GM12873 (cell line): ENCODE measurements around the gene CDKN2B.

Experiments used
- TF ChIP-seq, protein P1 (sequence below): IDR thresholded peaks from 2 replicates; pipeline ENCODE4 v1.5.1; 2012; ENCODE audit warnings: low read depth, mild to moderate bottlenecking, moderate library complexity, low read length, control low read depth; ENCODE audit not compliant: insufficient read depth; ENCODE audit errors: missing control alignments

The CDKN2B gene

DNA sequence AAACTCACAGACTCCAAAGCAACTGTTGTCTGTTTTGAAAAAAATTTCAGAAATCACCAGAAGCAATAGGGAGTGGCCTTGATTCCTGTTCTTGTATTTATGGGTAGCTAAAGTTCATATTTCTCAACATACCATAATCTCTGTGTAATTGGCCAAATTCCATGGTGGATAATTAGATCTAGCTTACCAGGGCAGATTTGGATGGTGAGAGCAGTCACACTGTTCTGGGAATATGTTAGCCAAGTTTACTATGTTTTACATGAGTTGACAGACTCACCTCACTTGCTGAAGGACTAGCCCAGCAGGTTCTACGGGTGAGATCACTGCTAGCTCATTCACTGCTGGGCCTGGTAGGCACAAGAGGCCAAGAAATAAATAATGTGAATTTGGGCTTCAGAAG, 32.7 kb upstream of the CDKN2B start:
- TF ChIP-seq, protein P1, sequence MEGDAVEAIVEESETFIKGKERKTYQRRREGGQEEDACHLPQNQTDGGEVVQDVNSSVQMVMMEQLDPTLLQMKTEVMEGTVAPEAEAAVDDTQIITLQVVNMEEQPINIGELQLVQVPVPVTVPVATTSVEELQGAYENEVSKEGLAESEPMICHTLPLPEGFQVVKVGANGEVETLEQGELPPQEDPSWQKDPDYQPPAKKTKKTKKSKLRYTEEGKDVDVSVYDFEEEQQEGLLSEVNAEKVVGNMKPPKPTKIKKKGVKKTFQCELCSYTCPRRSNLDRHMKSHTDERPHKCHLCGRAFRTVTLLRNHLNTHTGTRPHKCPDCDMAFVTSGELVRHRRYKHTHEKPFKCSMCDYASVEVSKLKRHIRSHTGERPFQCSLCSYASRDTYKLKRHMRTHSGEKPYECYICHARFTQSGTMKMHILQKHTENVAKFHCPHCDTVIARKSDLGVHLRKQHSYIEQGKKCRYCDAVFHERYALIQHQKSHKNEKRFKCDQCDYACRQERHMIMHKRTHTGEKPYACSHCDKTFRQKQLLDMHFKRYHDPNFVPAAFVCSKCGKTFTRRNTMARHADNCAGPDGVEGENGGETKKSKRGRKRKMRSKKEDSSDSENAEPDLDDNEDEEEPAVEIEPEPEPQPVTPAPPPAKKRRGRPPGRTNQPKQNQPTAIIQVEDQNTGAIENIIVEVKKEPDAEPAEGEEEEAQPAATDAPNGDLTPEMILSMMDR: no peak

DNA sequence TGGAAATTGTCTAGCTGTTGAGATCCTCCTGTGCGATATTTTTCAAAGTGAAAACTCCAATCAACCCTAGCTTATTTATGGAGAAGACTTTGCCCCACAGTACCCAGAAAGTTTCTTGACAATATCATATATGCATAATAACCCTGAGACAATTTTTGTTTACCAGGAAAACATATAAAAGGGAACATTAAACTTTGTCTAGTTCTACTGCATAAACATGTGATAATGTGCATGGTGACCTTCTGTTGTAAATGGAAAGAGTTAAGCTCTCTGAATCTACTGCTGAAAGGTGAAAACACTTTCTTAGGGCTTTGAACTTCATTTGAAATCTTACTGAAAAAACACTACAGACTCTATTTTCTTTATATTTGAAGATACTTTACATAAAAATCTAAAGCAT, 32.2 kb upstream of the CDKN2B start:
- TF ChIP-seq, protein P1: no peak

- TF ChIP-seq, protein P1: no peak
Measured at GRCh38 chr9:22040760-22041159, 31.7 kb upstream of the CDKN2B start.

DNA sequence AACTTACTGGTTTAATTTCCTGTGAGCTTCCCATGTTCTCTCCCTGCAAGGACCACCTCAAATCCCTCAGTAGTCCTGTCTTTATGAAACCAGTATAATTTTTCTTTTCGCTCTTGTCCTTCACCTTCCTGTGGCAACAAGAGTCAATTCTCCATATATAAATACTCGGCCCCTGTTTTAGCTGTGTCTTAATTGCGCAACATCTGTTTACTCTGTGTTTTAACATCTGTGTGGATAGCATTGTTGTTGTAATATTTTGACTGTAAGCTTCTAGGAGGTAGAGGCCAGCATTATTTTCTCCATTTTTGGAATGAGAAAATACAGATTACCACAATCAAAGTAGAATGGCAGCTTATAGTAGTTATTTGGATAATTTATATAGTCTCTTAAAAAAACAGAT, 30.2 kb upstream of the CDKN2B start:
- TF ChIP-seq, protein P1: no peak

DNA sequence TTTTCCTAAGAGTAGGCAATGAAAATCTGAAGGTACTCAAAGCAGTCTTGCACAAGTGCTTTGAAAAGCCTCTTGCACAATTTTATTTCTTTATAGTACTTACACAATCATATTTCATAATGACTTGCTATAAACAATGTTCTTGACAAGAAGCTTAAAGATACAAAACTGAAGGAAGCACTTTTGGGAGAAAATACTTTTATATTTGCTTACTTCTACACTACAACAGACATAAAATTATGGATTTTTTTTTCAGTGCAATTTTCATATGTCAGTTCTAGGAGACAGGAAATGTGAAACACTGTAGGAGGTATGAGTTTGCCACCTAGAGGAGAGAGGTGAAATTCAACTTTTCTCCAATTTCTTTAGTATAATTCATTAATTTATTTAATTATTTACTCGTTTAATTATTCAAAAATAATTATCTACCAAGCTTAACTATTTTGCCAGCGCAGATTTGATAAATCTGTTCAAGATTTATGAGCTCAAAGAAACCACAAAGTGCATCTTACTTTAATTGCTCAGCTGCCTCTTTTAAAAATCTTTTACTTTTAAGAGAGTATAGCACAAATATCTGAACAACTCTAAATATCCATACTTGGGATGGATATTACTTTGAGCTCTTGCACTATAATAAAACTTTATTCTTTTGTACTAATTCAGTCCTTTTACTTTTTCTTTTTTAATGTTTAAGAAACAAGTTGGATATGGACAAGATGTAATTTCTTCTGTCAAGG, 29.0 kb upstream of the CDKN2B start:
- TF ChIP-seq, protein P1: peak; percentile 44

DNA sequence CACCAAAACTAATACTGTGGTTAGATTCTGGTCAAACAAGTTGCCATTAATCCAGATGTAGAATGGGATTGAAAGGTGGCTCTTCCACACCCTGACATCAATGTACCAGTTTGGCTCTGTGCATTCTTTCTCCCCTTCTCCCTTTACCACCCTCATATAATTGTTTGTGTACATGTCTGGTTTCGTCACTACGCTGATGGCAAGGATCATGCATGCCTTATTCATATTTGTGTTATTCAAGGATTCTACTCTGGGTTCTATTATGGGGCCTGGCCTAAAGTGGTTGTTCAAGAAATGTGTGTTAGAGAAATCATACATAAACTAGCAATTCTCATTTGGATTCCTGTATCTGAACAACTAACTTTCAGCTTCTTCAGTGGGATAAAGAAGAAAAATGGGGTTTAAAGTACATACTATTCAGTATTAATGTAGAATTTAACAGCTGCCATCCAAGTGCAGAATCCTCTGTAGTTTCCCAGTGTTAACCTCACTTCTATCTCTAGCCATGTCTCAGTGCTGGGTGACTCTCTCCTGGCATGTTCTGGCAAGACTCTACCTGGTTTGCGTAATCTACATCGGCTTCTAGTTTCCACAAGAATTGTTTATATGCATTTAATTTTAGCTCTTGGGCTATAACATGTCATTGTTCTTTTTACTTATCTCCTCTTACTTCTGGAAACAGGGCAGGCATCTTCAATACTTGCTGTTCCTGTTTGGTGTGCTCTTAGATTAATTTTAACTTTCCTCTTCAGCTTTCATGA, 27.9 kb upstream of the CDKN2B start:
- TF ChIP-seq, protein P1: no peak

DNA sequence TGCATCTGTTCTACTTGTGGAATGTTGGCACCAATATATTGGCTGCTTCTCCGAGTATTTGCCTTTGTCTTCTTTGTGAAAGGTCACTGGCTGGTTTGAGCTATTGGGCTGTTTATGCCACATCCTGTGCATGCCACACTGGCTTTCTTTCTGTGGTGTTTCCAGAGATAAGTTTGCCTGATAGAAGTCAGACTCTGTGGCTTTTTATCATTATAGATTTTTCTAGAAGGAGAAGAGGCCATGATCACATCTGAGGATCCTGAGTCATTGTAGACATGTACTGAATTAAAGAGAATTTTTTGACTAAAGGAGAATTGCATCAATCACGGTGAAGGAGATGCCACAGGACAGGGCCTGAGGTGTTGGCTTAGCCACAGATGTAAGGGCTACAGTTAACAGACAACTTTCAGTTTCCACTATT, 26.5 kb upstream of the CDKN2B start:
- TF ChIP-seq, protein P1: no peak
